NCI-H2171 (cell line): ENCODE results near the gene NDST4.
"Not testable (repeated sequence)": the region's sequence is repeated elsewhere in the genome, so short reads cannot be mapped to it uniquely, and the experiment has no call there.

ENCODE experiments used
- DNase-seq: peaks from one replicate; lab custom pipeline; 2025; lab: John Stamatoyannopoulos, UW

NDST4 gene

DNA sequence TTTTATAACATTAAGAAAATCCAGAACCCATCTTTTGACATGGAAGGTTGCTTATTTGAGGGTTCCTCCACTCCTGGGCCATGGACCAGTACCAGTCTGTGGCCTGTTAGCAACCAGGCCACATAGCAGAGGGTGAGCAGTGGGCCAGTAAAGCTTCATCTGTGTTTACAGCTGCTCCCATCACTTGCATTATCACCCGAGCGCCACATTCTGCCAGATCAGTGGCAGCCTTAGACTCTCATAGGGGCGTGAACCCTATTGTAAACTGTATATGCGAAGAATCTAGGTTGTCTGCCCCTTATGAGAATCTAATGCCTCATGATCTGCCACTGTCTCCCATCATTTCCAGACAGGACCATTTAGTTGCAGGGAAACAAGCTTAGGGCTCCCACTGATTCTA is 58.6 kb downstream of the NDST4 start:
- no peak for DNase-seq

GRCh38 chr4:115053313-115053712 is 60.1 kb downstream of the NDST4 start:
- DNase-seq, result no peak

DNA sequence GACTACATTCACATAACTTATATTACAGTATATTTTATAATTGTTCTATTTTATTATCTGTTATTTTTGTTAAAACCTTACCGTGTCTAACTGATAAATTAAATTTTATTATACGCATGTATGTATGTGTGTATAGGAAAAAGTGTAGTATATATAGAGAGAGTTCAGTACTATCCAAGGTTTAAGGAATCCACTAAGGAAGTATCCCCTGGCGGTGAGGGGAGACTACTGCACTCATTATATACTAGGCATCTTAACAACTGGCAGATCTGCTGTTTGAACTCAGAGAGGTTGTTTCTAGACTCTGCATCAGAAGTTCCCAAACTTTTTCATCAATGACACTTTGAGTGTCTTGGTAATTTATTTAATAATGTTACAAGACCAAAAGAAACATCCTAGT is 70.9 kb downstream of the NDST4 start:
- no peak for DNase-seq

DNA sequence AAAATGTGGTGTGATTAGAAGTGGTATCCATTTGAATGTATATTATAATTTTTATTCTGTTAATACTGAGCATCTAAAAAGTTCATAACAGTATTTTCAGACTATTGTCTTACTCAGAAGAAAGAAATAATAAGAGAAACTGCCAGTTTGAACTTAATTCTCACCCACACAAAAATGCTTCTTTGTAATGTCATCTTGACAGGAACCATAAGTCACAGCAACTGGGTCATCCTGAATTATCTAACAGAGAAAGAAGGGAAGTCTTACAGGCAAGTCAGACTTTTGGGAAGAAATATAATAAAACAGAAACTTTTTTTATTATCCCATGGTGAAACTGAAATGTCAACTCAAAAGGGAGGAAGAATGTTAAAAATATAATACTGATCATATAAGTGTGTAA is 83.1 kb downstream of the NDST4 start:
- DNase-seq, result no peak

GRCh38 chr4:115028682-115029410 is 84.6 kb downstream of the NDST4 start:
- no peak for DNase-seq

DNA sequence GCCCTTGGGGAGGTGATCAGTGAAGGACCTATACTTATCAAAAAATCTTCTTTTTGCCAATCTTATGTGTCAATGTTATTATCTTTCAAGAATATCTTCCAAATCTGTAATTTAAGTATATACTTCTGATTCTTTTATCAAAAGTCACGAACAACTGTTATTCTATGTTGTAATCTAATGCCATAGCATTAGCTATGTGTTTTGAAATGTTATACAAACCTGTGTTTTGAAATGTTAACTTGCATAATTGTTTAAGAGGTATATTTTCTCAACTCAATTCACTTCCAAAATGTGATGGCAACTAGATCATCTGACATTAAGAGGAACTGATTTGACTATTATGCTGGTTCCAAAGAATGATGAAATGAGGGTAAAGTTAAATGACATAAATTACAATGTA is 113.5 kb downstream of the NDST4 start:
- no peak for DNase-seq

DNA sequence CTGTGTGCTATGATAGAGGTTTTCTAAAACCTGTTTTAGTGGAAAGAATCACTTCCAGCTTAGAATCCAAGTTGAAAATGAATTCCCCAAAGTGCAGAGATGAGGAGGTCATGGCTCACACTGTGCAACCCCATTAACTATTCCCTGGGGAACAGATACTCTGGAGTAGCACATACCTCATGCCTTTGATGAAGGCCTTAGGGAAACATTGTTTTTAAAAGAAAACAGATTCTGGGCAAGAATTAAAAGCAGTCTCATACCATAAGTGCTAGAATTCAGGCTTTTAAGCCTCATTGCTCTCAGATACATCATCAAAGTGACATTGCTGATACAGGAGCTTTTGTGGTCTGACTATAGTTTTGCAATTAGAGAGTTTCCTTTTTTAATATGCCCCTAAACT is 115.1 kb downstream of the NDST4 start:
- no peak for DNase-seq

DNA sequence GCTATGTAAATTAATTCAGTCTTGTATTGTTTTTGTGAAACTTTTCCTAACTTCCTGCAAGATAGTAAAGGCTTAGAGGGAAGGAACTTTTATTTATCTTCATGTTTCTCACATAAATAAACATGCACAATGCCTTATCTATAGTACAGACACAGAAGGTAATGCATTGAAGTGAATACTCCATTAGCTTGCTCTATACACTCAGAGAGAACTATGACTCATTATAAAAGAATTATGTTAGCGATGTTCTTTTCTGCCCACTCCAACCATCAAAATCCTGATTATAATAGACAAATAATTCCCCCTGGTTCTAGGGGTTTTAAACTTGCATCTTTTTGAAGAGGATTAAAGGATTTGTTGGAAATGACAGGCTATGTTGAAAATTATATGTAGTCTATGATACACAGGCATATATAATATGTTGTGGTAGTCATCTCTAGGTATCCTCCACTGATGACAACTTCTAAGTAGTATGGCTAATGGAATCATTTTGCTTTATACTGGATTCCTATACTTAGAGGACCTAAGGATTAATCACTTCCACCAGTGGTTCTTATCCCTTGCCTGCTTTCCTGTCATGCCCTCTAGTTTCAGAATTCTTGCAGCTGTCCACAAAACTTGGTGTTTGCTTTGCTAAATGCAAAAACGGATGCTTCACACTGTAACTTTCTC is 115.7 kb downstream of the NDST4 start:
- DNase-seq, result no peak

DNA sequence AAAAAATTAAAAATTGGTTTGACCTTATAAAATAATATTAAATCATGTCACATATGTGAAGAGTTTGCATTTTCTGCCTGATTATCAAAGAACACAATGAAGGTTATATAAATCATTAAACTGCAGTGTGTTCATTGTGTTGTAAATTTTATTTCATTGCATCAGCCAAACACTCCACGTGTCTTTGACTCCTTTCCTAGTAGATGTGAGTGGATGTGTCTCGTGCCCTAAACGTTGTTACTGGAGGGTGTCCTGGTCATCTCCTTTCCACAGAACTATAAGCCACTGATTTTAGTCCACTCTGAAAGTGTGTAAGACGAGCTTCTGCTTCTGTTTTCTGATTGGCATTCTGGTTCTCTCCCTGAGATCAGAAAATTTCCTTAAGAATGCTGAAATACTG is 127.3 kb downstream of the NDST4 start:
- DNase-seq, result no peak

DNA sequence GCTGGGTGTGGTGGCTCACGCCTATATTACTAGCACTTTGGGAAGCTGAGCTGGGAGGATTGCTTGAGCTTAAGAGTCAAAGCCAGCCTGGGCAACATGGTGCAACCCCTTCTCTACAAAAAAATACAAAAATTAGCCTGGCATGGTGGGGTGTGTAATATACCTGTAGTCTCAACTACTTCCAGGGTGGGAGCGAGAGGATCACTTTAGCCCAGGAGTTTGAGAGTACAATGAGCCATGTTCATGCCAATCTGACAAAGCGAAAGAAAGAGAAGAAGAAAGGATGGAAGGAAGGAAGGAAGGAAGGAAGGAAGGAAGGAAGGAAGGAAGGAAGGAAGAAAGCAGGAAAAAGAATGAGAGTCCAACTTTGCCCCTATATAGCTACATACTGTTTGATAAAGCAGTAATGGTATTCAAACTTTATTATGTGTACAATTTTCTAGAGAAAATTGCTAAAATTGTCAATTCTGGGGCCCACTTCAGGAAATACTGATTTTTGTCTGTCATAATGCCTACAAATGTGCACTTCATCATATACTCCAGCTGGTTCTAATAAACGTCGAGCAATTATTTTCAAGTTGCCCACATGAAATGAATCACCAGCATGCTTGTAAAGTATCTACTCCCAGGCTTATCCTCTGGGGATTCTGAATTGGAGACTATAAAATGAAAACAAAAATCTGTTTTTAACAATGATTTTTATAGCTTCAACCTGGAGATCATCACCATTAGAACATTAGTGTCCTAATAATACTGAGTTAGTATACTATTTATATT is 132.3 kb downstream of the NDST4 start:
- DNase-seq, result no peak

- DNase-seq, result not testable (repeated sequence)
Measured at GRCh38 chr4:114980399-114980798, 133.0 kb downstream of the NDST4 start.

GRCh38 chr4:114976901-114977300 is 136.5 kb downstream of the NDST4 start:
- no peak for DNase-seq

DNA sequence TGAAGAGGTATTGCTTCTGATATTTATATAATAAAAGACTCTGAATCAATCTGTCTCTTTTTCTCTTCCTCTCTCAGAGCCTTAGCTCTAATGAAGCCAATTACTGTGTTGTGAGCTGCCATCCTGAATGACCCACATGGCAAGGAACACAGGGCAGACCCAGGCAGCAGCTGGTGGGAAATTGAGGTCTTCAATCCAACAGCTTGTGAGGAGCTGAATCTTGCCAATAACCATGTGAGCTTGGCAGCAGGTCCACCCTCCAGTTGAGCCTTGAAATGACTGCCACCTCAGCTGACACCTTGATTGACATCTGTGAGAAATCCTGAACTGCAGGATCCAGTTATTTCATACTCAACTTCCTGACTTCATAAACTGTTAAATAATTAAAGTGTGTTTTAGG is 149.4 kb downstream of the NDST4 start:
- DNase-seq, result peak; percentile 8

- no peak for DNase-seq
Measured at GRCh38 chr4:114945616-114946015, 167.8 kb downstream of the NDST4 start.

- DNase-seq, result no peak
Measured at GRCh38 chr4:114941503-114941902, 171.9 kb downstream of the NDST4 start.

DNA sequence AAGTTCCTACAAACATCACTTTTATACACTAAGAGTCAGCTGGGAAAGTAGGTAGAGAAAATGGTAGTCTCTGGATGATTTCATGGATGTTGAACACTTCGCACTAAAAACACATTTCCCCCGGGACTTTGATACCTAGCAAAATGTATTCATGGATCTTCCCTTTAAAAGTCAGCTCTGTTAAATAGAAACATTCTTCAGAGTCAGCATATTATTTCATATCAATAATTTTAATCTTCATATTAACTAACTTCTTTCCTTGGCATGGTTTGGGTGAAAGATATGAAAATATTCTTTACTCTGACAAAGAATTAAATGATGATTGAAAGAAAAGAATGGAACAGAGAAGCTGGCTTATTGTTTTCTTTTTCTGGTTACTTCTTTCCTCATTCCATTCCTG is 185.5 kb downstream of the NDST4 start:
- no peak for DNase-seq

DNA sequence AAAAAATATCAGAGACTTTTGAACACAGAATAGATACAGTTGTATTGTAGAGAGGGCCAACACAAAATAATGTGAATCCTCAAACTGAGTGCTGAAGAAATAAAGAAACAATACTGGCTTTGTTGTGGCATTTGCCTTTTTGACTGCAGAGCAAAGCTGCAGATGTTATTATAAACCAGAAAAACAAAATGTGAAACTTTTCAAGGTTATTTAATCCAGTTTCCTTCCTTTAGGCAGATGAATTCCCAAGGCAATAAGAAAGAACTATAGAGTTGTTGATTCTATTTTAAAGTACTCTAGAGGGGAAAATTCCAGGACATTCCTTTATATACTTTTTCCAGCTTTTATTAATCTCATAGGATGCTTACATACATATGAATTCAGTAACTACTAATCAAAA is 186.8 kb downstream of the NDST4 start:
- DNase-seq, result no peak

- DNase-seq, result no peak
Measured at GRCh38 chr4:114924311-114924710, 189.1 kb downstream of the NDST4 start.

DNA sequence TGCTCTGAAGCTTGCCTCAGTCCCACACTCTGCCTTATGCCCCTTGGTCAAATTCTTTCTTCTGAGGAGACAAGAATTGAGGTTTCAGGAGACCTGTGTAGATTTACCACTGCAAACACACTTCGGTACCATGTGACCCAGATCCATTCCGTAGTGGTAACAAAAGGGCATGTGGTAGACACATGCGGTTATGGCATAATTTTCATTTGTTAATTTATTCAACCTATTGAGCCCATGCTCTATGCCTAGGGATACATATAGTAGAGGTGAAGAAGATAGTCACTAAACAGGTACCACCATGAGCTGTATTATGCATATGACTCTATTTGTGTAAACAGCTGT is 190.9 kb downstream of the NDST4 start:
- no peak for DNase-seq

- DNase-seq, result peak; percentile 61
Measured at GRCh38 chr4:114921790-114922591, 191.4 kb downstream of the NDST4 start.

DNA sequence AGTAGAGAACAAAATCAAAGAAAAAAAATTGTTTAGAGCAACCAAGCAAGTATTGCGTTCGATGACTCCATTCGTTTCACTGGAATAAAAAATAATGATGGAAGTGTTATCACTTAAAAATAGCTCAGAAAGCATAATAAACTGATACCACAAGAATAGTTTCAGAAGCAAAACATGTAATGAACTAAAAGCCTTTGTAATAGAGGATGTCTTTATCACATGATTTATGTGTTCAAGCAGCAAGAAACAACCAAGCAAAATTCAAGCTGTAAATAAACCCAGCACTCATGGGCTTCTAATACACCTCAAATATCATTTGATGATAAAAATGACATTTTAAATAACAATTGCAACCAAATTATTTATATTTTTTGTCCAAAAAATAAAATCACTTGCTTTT is 192.2 kb downstream of the NDST4 start:
- no peak for DNase-seq

DNA sequence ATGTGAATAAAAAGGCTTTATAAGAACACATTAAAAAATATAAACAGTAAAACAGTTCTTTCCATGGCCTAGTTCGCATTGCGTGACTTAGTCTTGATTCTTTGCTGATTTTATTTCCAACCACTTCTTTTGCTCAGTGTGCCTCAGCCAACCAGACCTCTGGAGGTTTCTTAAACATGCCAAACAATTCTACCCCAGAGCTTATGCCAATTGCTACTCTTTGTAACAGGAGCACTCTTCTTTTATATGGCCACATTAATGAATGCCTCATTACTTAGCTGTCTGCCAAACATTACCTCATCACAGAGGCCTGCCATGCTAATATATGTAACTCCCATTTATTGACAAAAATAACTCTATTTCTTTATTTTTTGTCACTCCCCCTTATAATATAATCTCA is 202.3 kb downstream of the NDST4 start:
- no peak for DNase-seq
